K562 (cell line): ENCODE data around the gene TDRD10.

Source experiments
- BRF2 ChIP-seq: IDR thresholded peaks from 3 replicates; pipeline ENCODE4 v1.6.1; 2011; ENCODE audit warnings: borderline replicate concordance, mild to moderate bottlenecking; ENCODE audit not compliant: insufficient read length, insufficient read depth
- EGR1 ChIP-seq: fragments of 450-650 bp; conservative IDR thresholded peaks from 2 replicates; pipeline ENCODE4 v1.6.1; 2017; ENCODE audit warnings: mild to moderate bottlenecking
- JUND ChIP-seq, 2 experiments: IDR thresholded peaks; 2 replicates in 1 of 2; 3 replicates in 1 of 2; pipeline ENCODE4 v1.6.1; 2011; ENCODE audit warnings: borderline replicate concordance in 2 of 2, low read depth in 2 of 2, low read length in 2 of 2, improper control_type of control experiment in 1 of 2, missing biosample characterization in 1 of 2, missing genetic modification characterization in 1 of 2, missing genetic modification reagents in 1 of 2
- MXI1 ChIP-seq: IDR thresholded peaks from 2 replicates; pipeline ENCODE4 v1.6.1; 2011; ENCODE audit warnings: low read depth, mild to moderate bottlenecking, improper control_type of control experiment, low read length
- NRF1 ChIP-seq, 2 experiments: fragments of 450-650 bp; IDR thresholded peaks in 1 of 2; conservative IDR thresholded peaks in 1 of 2; 2 replicates each; pipeline ENCODE4 v1.6.1; 2014; ENCODE audit warnings: mild to moderate bottlenecking in 2 of 2
- POLR2AphosphoS2 ChIP-seq: IDR thresholded peaks from 2 replicates; pipeline ENCODE4 v1.6.1; 2012; ENCODE audit warnings: low read length, improper control_type of control experiment
- RAD21 ChIP-seq, 2 experiments: fragments of 250-450 bp in 1 of 2; fragments of 450-650 bp in 1 of 2; sonication (Bioruptor Pico) in 1 of 2; formaldehyde crosslinking in 1 of 2; IDR thresholded peaks in 1 of 2; conservative IDR thresholded peaks in 1 of 2; 2 replicates each; pipeline versions ENCODE4 v1.4.0 to v1.8.0; 2020 to 2022; ENCODE audit warnings: mild to moderate bottlenecking in 2 of 2, moderate library complexity in 1 of 2
- TAF1 ChIP-seq: IDR thresholded peaks from 2 replicates; pipeline ENCODE4 v1.6.1; 2011; ENCODE audit warnings: mild to moderate bottlenecking, low read length, moderate library complexity; ENCODE audit not compliant: insufficient read depth, control insufficient read depth, severe bottlenecking; ENCODE audit errors: extremely low read depth
- U2AF1 ChIP-seq: fragments of 200-400 bp; formaldehyde crosslinking; optimal IDR thresholded peaks from 2 replicates; pipeline ENCODE3; 2017; ENCODE audit warnings: mild to moderate bottlenecking, low read depth, low read length, moderate library complexity
- ZNF24 ChIP-seq: fragments of 450-650 bp; IDR thresholded peaks from 2 replicates; pipeline ENCODE4 v1.6.1; 2016
- TF ChIP-seq, protein P1 (sequence below), 3 experiments: IDR thresholded peaks in 2 of 3; conservative IDR thresholded peaks in 1 of 3; 2 replicates each; pipeline ENCODE4 v1.5.1; 2011 to 2012; ENCODE audit warnings: low read length in 3 of 3, mild to moderate bottlenecking in 3 of 3, control low read depth in 2 of 3, improper control_type of control experiment in 1 of 3, inconsistent platforms in 1 of 3, low read depth in 1 of 3, mixed read lengths in 1 of 3, moderate library complexity in 1 of 3; ENCODE audit not compliant: insufficient read depth in 2 of 3
- TF ChIP-seq, protein P2 (sequence below): sonication (generic); formaldehyde crosslinking; IDR thresholded peaks from 2 replicates; pipeline ENCODE4 v1.8.0; 2022; ENCODE audit warnings: mild to moderate bottlenecking, missing genetic modification reagents, borderline replicate concordance
- TF ChIP-seq, protein P3 (sequence below): sonication (generic); formaldehyde crosslinking; IDR thresholded peaks from 2 replicates; pipeline ENCODE4 v1.8.0; 2022; ENCODE audit warnings: mild to moderate bottlenecking, missing genetic modification reagents

- TF ChIP-seq BRF2 (no peak), POLR2AphosphoS2 (no peak), U2AF1 (no peak), EGR1 (no peak), JUND (IDR thresholded peaks at IDR 0.05; ENCODE audit: borderline replicate concordance, low read depth, low read length) (no peak), JUND (tag; IDR thresholded peaks at IDR 0.05; ENCODE audit: borderline replicate concordance, low read depth, low read length) (no peak), MXI1 (no peak), ZNF24 (no peak), TAF1 (no peak), NRF1 (conservative IDR thresholded peaks at IDR 0.05 in 1 of 2, IDR thresholded peaks at IDR 0.05 in 1 of 2) (no peak), RAD21 (CRISPR knock-in tag; conservative IDR thresholded peaks at IDR 0.05 in 1 of 2, IDR thresholded peaks at IDR 0.05 in 1 of 2) (no peak)
- TF ChIP-seq, protein P1, sequence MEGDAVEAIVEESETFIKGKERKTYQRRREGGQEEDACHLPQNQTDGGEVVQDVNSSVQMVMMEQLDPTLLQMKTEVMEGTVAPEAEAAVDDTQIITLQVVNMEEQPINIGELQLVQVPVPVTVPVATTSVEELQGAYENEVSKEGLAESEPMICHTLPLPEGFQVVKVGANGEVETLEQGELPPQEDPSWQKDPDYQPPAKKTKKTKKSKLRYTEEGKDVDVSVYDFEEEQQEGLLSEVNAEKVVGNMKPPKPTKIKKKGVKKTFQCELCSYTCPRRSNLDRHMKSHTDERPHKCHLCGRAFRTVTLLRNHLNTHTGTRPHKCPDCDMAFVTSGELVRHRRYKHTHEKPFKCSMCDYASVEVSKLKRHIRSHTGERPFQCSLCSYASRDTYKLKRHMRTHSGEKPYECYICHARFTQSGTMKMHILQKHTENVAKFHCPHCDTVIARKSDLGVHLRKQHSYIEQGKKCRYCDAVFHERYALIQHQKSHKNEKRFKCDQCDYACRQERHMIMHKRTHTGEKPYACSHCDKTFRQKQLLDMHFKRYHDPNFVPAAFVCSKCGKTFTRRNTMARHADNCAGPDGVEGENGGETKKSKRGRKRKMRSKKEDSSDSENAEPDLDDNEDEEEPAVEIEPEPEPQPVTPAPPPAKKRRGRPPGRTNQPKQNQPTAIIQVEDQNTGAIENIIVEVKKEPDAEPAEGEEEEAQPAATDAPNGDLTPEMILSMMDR (IDR thresholded peaks at IDR 0.05 in 2 of 3, conservative IDR thresholded peaks at IDR 0.05 in 1 of 3; ENCODE audit: insufficient read depth in 2 of 3, low read depth in 1 of 3, low read length in 3 of 3), result no peak
- TF ChIP-seq, protein P2, sequence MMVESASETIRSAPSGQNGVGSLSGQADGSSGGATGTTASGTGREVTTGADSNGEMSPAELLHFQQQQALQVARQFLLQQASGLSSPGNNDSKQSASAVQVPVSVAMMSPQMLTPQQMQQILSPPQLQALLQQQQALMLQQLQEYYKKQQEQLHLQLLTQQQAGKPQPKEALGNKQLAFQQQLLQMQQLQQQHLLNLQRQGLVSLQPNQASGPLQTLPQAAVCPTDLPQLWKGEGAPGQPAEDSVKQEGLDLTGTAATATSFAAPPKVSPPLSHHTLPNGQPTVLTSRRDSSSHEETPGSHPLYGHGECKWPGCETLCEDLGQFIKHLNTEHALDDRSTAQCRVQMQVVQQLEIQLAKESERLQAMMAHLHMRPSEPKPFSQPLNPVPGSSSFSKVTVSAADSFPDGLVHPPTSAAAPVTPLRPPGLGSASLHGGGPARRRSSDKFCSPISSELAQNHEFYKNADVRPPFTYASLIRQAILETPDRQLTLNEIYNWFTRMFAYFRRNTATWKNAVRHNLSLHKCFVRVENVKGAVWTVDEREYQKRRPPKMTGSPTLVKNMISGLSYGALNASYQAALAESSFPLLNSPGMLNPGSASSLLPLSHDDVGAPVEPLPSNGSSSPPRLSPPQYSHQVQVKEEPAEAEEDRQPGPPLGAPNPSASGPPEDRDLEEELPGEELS (CRISPR knock-in tag), result no peak
- TF ChIP-seq, protein P3, sequence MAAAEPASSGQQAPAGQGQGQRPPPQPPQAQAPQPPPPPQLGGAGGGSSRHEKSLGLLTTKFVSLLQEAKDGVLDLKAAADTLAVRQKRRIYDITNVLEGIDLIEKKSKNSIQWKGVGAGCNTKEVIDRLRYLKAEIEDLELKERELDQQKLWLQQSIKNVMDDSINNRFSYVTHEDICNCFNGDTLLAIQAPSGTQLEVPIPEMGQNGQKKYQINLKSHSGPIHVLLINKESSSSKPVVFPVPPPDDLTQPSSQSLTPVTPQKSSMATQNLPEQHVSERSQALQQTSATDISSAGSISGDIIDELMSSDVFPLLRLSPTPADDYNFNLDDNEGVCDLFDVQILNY (CRISPR knock-in tag), result no peak
Observed at GRCh38 chr1:154519591-154519991, 17.6 kb downstream of the TDRD10 start.
